Measurements from ENCODE around the gene RTL9. TPM values are rescaled to one million over a fixed set of nuclear protein-coding genes. Genes with fewer than 3 reads are reported as not detected.

The RTL9 gene
- total and polyA plus RNA-seq, 9 of the 15 experiments (the other 6 are each of a cell fraction or from before 2014, with no cell fraction given), result 0.04 to 0.35 (median 0.13) TPM; not detected in 1

DNA sequence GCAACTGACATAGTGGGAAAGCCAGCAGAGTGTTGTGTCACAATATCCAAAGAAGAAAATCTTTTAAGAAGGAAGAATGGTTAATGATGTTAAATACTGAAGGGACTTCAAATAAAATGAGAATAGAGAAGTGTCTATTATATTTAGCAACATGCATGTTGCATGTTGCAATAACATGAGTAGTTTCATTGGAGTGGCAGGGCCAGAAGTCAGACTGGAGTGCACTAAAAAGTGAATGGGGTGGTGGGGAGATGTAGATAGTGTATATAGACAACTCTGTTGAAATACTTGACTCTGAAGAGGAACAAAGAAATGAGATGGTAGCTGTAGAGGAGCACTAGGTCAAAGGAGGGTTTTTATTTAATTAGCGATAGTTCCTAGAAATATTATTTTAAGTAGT, 31.3 kb upstream of the RTL9 start (continued):
- no peak for TF ChIP-seq FOXM1 (IDR thresholded peaks at IDR 0.05; ENCODE audit: low read depth)
- no peak for TF ChIP-seq FOXM1 (CRISPR knock-in tag; IDR thresholded peaks at IDR 0.05; ENCODE audit: low read depth)
- no peak for TF ChIP-seq GATAD2A (IDR thresholded peaks at IDR 0.05)
- TF ChIP-seq, protein P1, sequence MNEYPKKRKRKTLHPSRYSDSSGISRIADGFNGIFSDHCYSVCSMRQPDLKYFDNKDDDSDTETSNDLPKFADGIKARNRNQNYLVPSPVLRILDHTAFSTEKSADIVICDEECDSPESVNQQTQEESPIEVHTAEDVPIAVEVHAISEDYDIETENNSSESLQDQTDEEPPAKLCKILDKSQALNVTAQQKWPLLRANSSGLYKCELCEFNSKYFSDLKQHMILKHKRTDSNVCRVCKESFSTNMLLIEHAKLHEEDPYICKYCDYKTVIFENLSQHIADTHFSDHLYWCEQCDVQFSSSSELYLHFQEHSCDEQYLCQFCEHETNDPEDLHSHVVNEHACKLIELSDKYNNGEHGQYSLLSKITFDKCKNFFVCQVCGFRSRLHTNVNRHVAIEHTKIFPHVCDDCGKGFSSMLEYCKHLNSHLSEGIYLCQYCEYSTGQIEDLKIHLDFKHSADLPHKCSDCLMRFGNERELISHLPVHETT (CRISPR knock-in tag; conservative IDR thresholded peaks at IDR 0.05 in 1 of 2, IDR thresholded peaks at IDR 0.05 in 1 of 2), result no peak
- TF ChIP-seq RBM34 (IDR thresholded peaks at IDR 0.05; ENCODE audit: borderline replicate concordance, insufficient read depth, low read length), result no peak
- TF ChIP-seq, protein P2, sequence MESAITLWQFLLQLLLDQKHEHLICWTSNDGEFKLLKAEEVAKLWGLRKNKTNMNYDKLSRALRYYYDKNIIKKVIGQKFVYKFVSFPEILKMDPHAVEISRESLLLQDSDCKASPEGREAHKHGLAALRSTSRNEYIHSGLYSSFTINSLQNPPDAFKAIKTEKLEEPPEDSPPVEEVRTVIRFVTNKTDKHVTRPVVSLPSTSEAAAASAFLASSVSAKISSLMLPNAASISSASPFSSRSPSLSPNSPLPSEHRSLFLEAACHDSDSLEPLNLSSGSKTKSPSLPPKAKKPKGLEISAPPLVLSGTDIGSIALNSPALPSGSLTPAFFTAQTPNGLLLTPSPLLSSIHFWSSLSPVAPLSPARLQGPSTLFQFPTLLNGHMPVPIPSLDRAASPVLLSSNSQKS (CRISPR knock-in tag; IDR thresholded peaks at IDR 0.05), result no peak
- TF ChIP-seq, protein P3, sequence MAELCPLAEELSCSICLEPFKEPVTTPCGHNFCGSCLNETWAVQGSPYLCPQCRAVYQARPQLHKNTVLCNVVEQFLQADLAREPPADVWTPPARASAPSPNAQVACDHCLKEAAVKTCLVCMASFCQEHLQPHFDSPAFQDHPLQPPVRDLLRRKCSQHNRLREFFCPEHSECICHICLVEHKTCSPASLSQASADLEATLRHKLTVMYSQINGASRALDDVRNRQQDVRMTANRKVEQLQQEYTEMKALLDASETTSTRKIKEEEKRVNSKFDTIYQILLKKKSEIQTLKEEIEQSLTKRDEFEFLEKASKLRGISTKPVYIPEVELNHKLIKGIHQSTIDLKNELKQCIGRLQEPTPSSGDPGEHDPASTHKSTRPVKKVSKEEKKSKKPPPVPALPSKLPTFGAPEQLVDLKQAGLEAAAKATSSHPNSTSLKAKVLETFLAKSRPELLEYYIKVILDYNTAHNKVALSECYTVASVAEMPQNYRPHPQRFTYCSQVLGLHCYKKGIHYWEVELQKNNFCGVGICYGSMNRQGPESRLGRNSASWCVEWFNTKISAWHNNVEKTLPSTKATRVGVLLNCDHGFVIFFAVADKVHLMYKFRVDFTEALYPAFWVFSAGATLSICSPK (IDR thresholded peaks at IDR 0.05; ENCODE audit: borderline replicate concordance), result no peak
- no peak for TF ChIP-seq TBP (optimal IDR thresholded peaks at IDR 0.05; ENCODE audit: low read depth, low read length)
- TF ChIP-seq NFATC3 (IDR thresholded peaks at IDR 0.05), result no peak

Data from K562 (cell line).